HCT116 (cell line): ENCODE data around the gene CYB561A3. TPM values are rescaled to one million over a fixed set of nuclear protein-coding genes. Genes with fewer than 3 reads are reported as not detected.

Experiments
- ATAC-seq: fragments of 200-7000 bp; cut with Tn5 transposase; 2 replicates; pipeline ENCODE4 v1.9.1; 2020; ENCODE audit warnings: mild to moderate bottlenecking, moderate library complexity
- Bru-seq: library from RNA; stranded (reverse); fragments of 400-500 nt; gene quantifications from one replicate; lab custom pipeline; 2021; lab: Mats Ljungman, UMichigan
- BruChase-seq, 2 experiments: library from RNA; stranded (reverse); fragments of 400-500 nt; gene quantifications; one replicate each; lab custom pipeline; 2021; lab: Mats Ljungman, UMichigan
- BruUV-seq: library from RNA; stranded (reverse); fragments of 400-500 nt; replicated peaks from 2 replicates; lab custom pipeline; 2021; lab: Mats Ljungman, UMichigan
- CTCF ChIA-PET: fragments of 300-600 bp; sonication (Branson Sonifier 250); formaldehyde crosslinking; loops from one replicate; lab custom pipeline; 2021; ENCODE audit warnings: antibody characterized with exemption; lab: Charles Lee
- POLR2A ChIA-PET: fragments of 300-600, 350-600 bp; sonication (Branson Sonifier 250); formaldehyde crosslinking; loops from one replicate; lab custom pipeline; 2021; ENCODE audit warnings: antibody characterized with exemption; lab: Charles Lee
- RAD21 ChIA-PET, 2 experiments: fragments of 300-600 bp; sonication (Branson Sonifier 250); formaldehyde crosslinking; loops; one replicate each; lab custom pipeline; 2023; ENCODE audit warnings: low total read pairs in 2 of 2; ENCODE audit not compliant: uncharacterized antibody in 2 of 2, unreplicated experiment in 2 of 2, low non-redundant PET in 1 of 2; lab: Charles Lee
- DNase-seq: peaks from one replicate; pipeline ENCODE4 v3.0.0-alpha.2; 2010; ENCODE audit warnings: low read depth, low spot score
- H2AFZ ChIP-seq: fragments of 200-600 bp; shearing (Covaris generic), sonication (generic); 2 replicates; pipeline ENCODE4 v1.6.1; 2017; ENCODE audit warnings: low read depth, mixed run types, mixed read lengths, antibody characterized with exemption, low read length; ENCODE audit not compliant: poor library complexity, severe bottlenecking
- H3K27ac ChIP-seq: 2 replicates; pipeline ENCODE4 v1.5.1; 2012; ENCODE audit warnings: low read depth, low read length
- H3K27me3 ChIP-seq: fragments of 200-600 bp; sonication (generic); 2 replicates; pipeline ENCODE4 v1.6.1; 2016; ENCODE audit warnings: mixed run types, low read length, mixed read lengths; ENCODE audit not compliant: insufficient read depth
- H3K36me3 ChIP-seq, 2 experiments: fragments of 200-500 bp in 1 of 2; fragments of 200-600 bp in 1 of 2; sonication (Bioruptor generic) in 1 of 2; sonication (generic) in 1 of 2; 2 replicates each; pipeline versions ENCODE4 v1.5.1 to v1.6.1; 2014 to 2016; ENCODE audit warnings: low read length in 2 of 2, inconsistent platforms in 1 of 2, mixed read lengths in 1 of 2, mixed run types in 1 of 2; ENCODE audit not compliant: insufficient read depth in 2 of 2, control insufficient read depth in 1 of 2
- H3K4me1 ChIP-seq, 2 experiments: fragments of 200-600 bp in 1 of 2; sonication (generic) in 1 of 2; 2 replicates each; pipeline versions ENCODE4 v1.5.1 to v1.6.1; 2012 to 2017; ENCODE audit warnings: low read length in 2 of 2, inconsistent platforms in 1 of 2, mild to moderate bottlenecking in 1 of 2, mixed read lengths in 1 of 2, mixed run types in 1 of 2, moderate library complexity in 1 of 2; ENCODE audit not compliant: insufficient read depth in 2 of 2, control insufficient read depth in 1 of 2
- H3K4me2 ChIP-seq: fragments of 200-600 bp; sonication (generic); 2 replicates; pipeline ENCODE4 v1.6.1; 2017; ENCODE audit warnings: mixed run types, low read length, mixed read lengths
- H3K4me3 ChIP-seq, 2 experiments: fragments of 200-600 bp in 1 of 2; sonication (generic) in 1 of 2; replicated peaks in 1 of 2; 2 replicates each; pipeline ENCODE4 v1.5.1; 2011 to 2016; ENCODE audit warnings: low read length in 2 of 2, control low read depth in 1 of 2, low read depth in 1 of 2, mild to moderate bottlenecking in 1 of 2, mixed read lengths in 1 of 2, mixed run types in 1 of 2
- H3K79me2 ChIP-seq: fragments of 200-600 bp; sonication (generic); 2 replicates; pipeline ENCODE4 v1.6.1; 2017; ENCODE audit warnings: mild to moderate bottlenecking, mixed run types, low read length, moderate library complexity, mixed read lengths; ENCODE audit not compliant: insufficient read depth
- H3K9ac ChIP-seq: fragments of 200-600 bp; sonication (generic); 2 replicates; pipeline ENCODE4 v1.6.1; 2016; ENCODE audit warnings: low read length, mixed read lengths
- H3K9me2 ChIP-seq: fragments of 200-600 bp; sonication (generic), shearing (Covaris generic); 2 replicates; pipeline ENCODE4 v1.6.1; 2017; ENCODE audit warnings: mixed run types, mild to moderate bottlenecking, moderate library complexity; ENCODE audit not compliant: insufficient read depth
- H3K9me3 ChIP-seq, 2 experiments: fragments of 200-500 bp in 1 of 2; fragments of 200-600 bp in 1 of 2; sonication (Bioruptor generic) in 1 of 2; sonication (generic) in 1 of 2; 2 replicates each; pipeline ENCODE4 v1.6.1; 2014 to 2017; ENCODE audit warnings: low read length in 2 of 2, mixed read lengths in 2 of 2, inconsistent platforms in 1 of 2, low read depth in 1 of 2, mild to moderate bottlenecking in 1 of 2, mixed run types in 1 of 2, moderate library complexity in 1 of 2; ENCODE audit not compliant: control insufficient read depth in 1 of 2, insufficient read depth in 1 of 2
- H4K20me1 ChIP-seq: fragments of 200-600 bp; sonication (generic), shearing (Covaris generic); 2 replicates; pipeline ENCODE4 v1.6.1; 2017; ENCODE audit warnings: mixed run types, mild to moderate bottlenecking, moderate library complexity; ENCODE audit not compliant: insufficient read depth
- CBX3 ChIP-seq: IDR thresholded peaks from 2 replicates; pipeline ENCODE4 v1.6.1; 2012; ENCODE audit warnings: low read depth
- CEBPB ChIP-seq: IDR thresholded peaks from 2 replicates; pipeline ENCODE4 v1.6.1; 2012; ENCODE audit warnings: low read depth
- CTCF ChIP-seq, 3 experiments: fragments of 200-600 bp in 1 of 3; sonication (generic) in 1 of 3; IDR thresholded peaks in 2 of 3; conservative IDR thresholded peaks in 1 of 3; 2 replicates each; pipeline ENCODE4 v1.5.1; 2012 to 2017; ENCODE audit warnings: low read depth in 2 of 3, low read length in 2 of 3, antibody characterized with exemption in 1 of 3, borderline replicate concordance in 1 of 3, control low read depth in 1 of 3, mild to moderate bottlenecking in 1 of 3, mixed read lengths in 1 of 3, mixed run types in 1 of 3, moderate library complexity in 1 of 3; ENCODE audit not compliant: insufficient read depth in 1 of 3
- EGR1 ChIP-seq: IDR thresholded peaks from 2 replicates; pipeline ENCODE4 v1.6.1; 2012; ENCODE audit warnings: low read depth
- ELF1 ChIP-seq: IDR thresholded peaks from 2 replicates; pipeline ENCODE4 v1.6.1; 2012; ENCODE audit warnings: low read depth, borderline replicate concordance
- JUND ChIP-seq: IDR thresholded peaks from 2 replicates; pipeline ENCODE4 v1.6.1; 2012
- MAX ChIP-seq: IDR thresholded peaks from 2 replicates; pipeline ENCODE4 v1.6.1; 2012
- POLR2A ChIP-seq: IDR thresholded peaks from 2 replicates; pipeline ENCODE4 v1.7.0; 2011; ENCODE audit warnings: borderline replicate concordance; ENCODE audit not compliant: insufficient read depth, insufficient read length; ENCODE audit errors: extremely low read depth
- POLR2AphosphoS5 ChIP-seq: IDR thresholded peaks from 2 replicates; pipeline ENCODE4 v1.6.1; 2011; ENCODE audit warnings: mild to moderate bottlenecking, low read depth, low read length, moderate library complexity
- REST ChIP-seq: IDR thresholded peaks from 2 replicates; pipeline ENCODE4 v1.6.1; 2012; ENCODE audit warnings: low read depth
- SIN3A ChIP-seq: IDR thresholded peaks from 2 replicates; pipeline ENCODE4 v1.6.1; 2012; ENCODE audit warnings: low read depth
- SP1 ChIP-seq: IDR thresholded peaks from 2 replicates; pipeline ENCODE4 v1.6.1; 2012; ENCODE audit warnings: low read depth
- SRF ChIP-seq: IDR thresholded peaks from 2 replicates; pipeline ENCODE4 v1.6.1; 2012; ENCODE audit warnings: low read depth
- YY1 ChIP-seq: IDR thresholded peaks from 2 replicates; pipeline ENCODE4 v1.6.1; 2011; ENCODE audit warnings: low read length, low read depth, moderate library complexity, mild to moderate bottlenecking; ENCODE audit not compliant: insufficient replicate concordance; ENCODE audit errors: extremely low read depth
- ZFX ChIP-seq: fragments of 450-650 bp; IDR thresholded peaks from 2 replicates; pipeline ENCODE4 v1.6.1; 2017
- ZNF274 ChIP-seq: fragments of 200-500 bp; sonication (Bioruptor generic); IDR thresholded peaks from 2 replicates; pipeline ENCODE4 v1.6.1; 2014; ENCODE audit warnings: mild to moderate bottlenecking, low read depth, low read length, inconsistent platforms
- intact Hi-C: fragments of 100-400 bp; cut with micrococcal nuclease; formaldehyde crosslinking; loops from 2 replicates; pipeline ENCODE4 v1.10.0; 2022
- long read RNA-seq: library from polyadenylated mRNA; unstranded; transcript quantifications from one replicate; pipeline ENCODE4 v2.0.0, GENCODE V29; 2021; ENCODE audit not compliant: unreplicated experiment
- polyA plus RNA-seq: library from polyadenylated mRNA; unstranded; fragments of >200 nt; gene quantifications from 2 replicates; pipeline ENCODE4 v1.2.1, GENCODE V29; 2012; ENCODE audit warnings: missing spikeins
- total RNA-seq: library from RNA; stranded (reverse); gene quantifications from one replicate; pipeline ENCODE4 v1.2.1, GENCODE V29; 2021; ENCODE audit not compliant: unreplicated experiment

CYB561A3 gene
- total RNA-seq = 34.1 TPM
- polyA plus RNA-seq = 20.8 and 21.6 TPM in 2 replicates
- percentile 59 among the genes with signal in this experiment for Bru-seq, nascent RNA
- BruChase-seq, experiment 1, labeled RNA remaining after a 6-hour chase = percentile 70 among the genes with signal in this experiment
- BruChase-seq, experiment 2, labeled RNA remaining after a 2-hour chase = percentile 68 among the genes with signal in this experiment
- long read RNA-seq, transcript CYB561A3-201 (7 exons, 3,061 nt) = minor isoform, 20 of 104 reads
- long read RNA-seq, transcript CYB561A3-203 (7 exons, 1,803 nt) = major isoform, 47 of 104 reads
- long read RNA-seq, partial matches to known transcripts = 8 of 104 reads
- long read RNA-seq, other reads (novel, unspliced or antisense) = 27 of 104 reads

GRCh38 chr11:61361741-61362541 is at the start of gene CYB561A3, which contains the start of gene TMEM138:
Gene CYB561A3 (minus strand): TSS chr11:61361882. CDS start chr11:61356713, 5,169 bp downstream.
Gene TMEM138 (plus strand): TSS chr11:61362374. CDS start chr11:61364391, 2,017 bp downstream.
- peak within 1 kb of the TSS; percentile 97 for H3K27ac ChIP-seq
- ChIA-PET RAD21 (no interaction called here), CTCF (interaction anchor here (1.1 to 2.9 kb wide), 4 partner anchors 23 to 84 kb away, joined by 4 to 25 read pairs (median 10); no protein-coding TSS in a partner anchor), POLR2A (interaction anchor here (0.7 to 5.0 kb wide), 18 partner anchors 9 to 448 kb away, joined by 3 to 45 read pairs (median 4); partner anchors contain the start of genes CPSF7, DDB1, SDHAF2 and TKFC)
- H3K9me3 ChIP-seq = no peaks in the 10 kb centered on the region
- H3K9ac ChIP-seq = peak within 1 kb of the TSS; percentile 85
- peak within 1 kb of the TSS; percentile 89 to 93 for H3K4me3 ChIP-seq
- DNase-seq (peak; percentile 88), ATAC-seq (peak; percentile 92)
- H3K79me2 ChIP-seq = peaks cover 35% of the 10 kb centered on the region
- TF ChIP-seq SP1 = peak; percentile 51; the same call in 1 of the 2 replicates
- no peak for TF ChIP-seq CEBPB
- TF ChIP-seq EGR1 = peak; percentile 86
- TF ChIP-seq POLR2AphosphoS5 = peak; percentile 98
- no peak for TF ChIP-seq REST
- TF ChIP-seq ZFX = peak; percentile 96
- TF ChIP-seq YY1 = peak; percentile 97
- TF ChIP-seq POLR2A = peak; percentile 92
- no peak for TF ChIP-seq ZNF274
- TF ChIP-seq CBX3 = peak; percentile 76; the same call in 1 of the 2 replicates
- TF ChIP-seq JUND = no peak
- TF ChIP-seq ELF1 = peak; percentile 49; the same call in 1 of the 2 replicates
- peak; percentile 95 for TF ChIP-seq SIN3A
- peak; percentile 93 for TF ChIP-seq MAX
- TF ChIP-seq SRF = peak; percentile 56; the same call in 1 of the 2 replicates
- TF ChIP-seq CTCF (IDR thresholded peaks at IDR 0.05 in 2 of 3, conservative IDR thresholded peaks at IDR 0.05 in 1 of 3; ENCODE audit: borderline replicate concordance in 1 of 3, insufficient read depth in 1 of 3, low read depth in 2 of 3, low read length in 2 of 3) = no peak
- no peaks in the 10 kb centered on the region for H3K27me3 ChIP-seq
- peaks cover 12 to 28% of the 10 kb centered on the region in 2 experiments for H3K36me3 ChIP-seq
- peaks cover 0 to 22% of the 10 kb centered on the region in 2 experiments; a peak in 2 of 4 replicates for H3K4me1 ChIP-seq
- no peaks in the 10 kb centered on the region for H3K9me2 ChIP-seq
- peak within 1 kb of the TSS; percentile 80 for H2AFZ ChIP-seq
- intact Hi-C loops = no loop called here
- peak within 1 kb of the TSS; percentile 94 for H3K4me2 ChIP-seq
- H4K20me1 ChIP-seq = no peaks in the 10 kb centered on the region
- BruUV-seq = no TSS peak
